ENCODE data around the gene ABCB11. TPM values are rescaled to one million over a fixed set of nuclear protein-coding genes. Genes with fewer than 3 reads are reported as not detected.

The ABCB11 gene
- total and polyA plus RNA-seq, 2 donors (not counting 3 experiments of a cell fraction or from before 2014, with no cell fraction given): 0.22 to 0.44 TPM

DNA sequence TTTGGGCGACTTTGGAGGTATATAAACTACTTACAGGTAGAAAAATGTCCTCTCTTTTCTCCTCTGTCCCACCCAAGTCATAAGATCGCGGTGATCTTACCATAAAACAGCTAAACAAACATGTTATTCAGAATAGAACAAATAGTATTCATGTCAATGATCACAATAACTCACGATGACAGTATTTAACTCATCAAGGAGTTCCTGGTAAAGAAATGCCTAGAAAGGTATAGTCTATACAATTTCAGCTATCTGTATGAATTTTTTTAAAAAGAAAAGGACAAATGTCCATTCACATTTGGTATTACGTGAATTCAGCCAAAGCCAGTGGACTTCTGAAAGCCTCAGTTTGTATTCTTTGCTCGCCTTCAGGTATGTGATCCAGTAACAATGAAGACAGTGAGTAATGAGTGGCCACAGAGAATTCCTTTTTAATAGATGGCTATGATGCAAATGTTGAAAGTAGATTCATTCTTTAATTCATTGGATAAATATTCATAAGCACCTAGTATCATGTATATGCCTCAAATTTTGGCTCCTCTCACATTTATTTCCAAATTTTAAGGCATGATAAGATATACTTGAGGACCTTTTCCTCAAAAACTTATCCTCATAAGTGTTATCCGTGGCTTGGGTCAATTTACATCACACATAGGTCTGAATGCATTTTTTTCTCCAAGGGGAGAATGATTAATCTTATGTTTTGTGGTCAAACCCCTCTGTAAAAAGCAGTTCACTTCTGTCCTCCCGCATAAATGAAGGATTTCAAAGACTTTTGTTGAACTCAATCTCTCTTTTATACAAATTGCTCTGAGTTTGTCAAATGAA is 20.3 kb downstream of the ABCB11 start:
- DNase-seq (ENCODE audit: low read depth, low spot score) (no peak), FAIRE-seq (no peak)
- H3K4me2 ChIP-seq (ENCODE audit: insufficient read depth, low read length): no peak overlapping the region
- no peaks in the 10 kb centered on the region for H3K9me3 ChIP-seq (replicated peaks; ENCODE audit: control insufficient read depth, insufficient read depth, low read length)
- no peaks in the 10 kb centered on the region for H3K36me3 ChIP-seq (ENCODE audit: control insufficient read depth in 2 of 2, extremely low read depth in 1 of 2, insufficient read depth in 2 of 2, low read length in 2 of 2)
- peaks cover 33% of the 10 kb centered on the region for H3K4me1 ChIP-seq (ENCODE audit: control insufficient read depth, extremely low read depth, insufficient read depth, low read length)
- no peak overlapping the region for H3K4me3 ChIP-seq (replicated peaks in 1 of 3; ENCODE audit: insufficient read depth in 1 of 3, low read depth in 1 of 3, low read length in 3 of 3)
- no peaks in the 10 kb centered on the region for H3K27me3 ChIP-seq (ENCODE audit: control insufficient read depth in 2 of 2, insufficient read depth in 2 of 2, low read length in 2 of 2)
- H3K9ac ChIP-seq (replicated peaks; ENCODE audit: extremely low read depth, insufficient read depth, low read length): no peak overlapping the region
- dilution Hi-C loops (cut with MboI; ENCODE audit: extremely low pct_ligation_motif_present, low sequenced_read_pairs) (no loop called here), intact Hi-C loops (cut with micrococcal nuclease) (no loop called here)
- no peaks in the 10 kb centered on the region for H4K20me1 ChIP-seq (replicated peaks; ENCODE audit: control insufficient read depth, extremely low read depth, insufficient read depth, low read length)
- no peaks in the 10 kb centered on the region for H3K79me2 ChIP-seq (ENCODE audit: control insufficient read depth, insufficient read depth, low read length)
- CTCF ChIA-PET: interaction anchor here (1.1 to 1.4 kb wide), 3 partner anchors 18 to 99 kb away, joined by 3 to 4 read pairs (median 3); no protein-coding TSS in a partner anchor
- POLR2A ChIA-PET: no interaction called here
- no TSS peak for BruUV-seq (replicated peaks)
- H3K9me1 ChIP-seq (replicated peaks; ENCODE audit: control insufficient read depth, extremely low read depth, insufficient read depth, low read length): no peaks in the 10 kb centered on the region
- H3K27ac ChIP-seq (ENCODE audit: insufficient read depth, low read depth, low read length): peak overlapping the region; percentile 88
- TF ChIP-seq POLR2AphosphoS5 (IDR thresholded peaks at IDR 0.05; ENCODE audit: insufficient read depth, low read depth, low read length): no peak
- TF ChIP-seq, protein P1, sequence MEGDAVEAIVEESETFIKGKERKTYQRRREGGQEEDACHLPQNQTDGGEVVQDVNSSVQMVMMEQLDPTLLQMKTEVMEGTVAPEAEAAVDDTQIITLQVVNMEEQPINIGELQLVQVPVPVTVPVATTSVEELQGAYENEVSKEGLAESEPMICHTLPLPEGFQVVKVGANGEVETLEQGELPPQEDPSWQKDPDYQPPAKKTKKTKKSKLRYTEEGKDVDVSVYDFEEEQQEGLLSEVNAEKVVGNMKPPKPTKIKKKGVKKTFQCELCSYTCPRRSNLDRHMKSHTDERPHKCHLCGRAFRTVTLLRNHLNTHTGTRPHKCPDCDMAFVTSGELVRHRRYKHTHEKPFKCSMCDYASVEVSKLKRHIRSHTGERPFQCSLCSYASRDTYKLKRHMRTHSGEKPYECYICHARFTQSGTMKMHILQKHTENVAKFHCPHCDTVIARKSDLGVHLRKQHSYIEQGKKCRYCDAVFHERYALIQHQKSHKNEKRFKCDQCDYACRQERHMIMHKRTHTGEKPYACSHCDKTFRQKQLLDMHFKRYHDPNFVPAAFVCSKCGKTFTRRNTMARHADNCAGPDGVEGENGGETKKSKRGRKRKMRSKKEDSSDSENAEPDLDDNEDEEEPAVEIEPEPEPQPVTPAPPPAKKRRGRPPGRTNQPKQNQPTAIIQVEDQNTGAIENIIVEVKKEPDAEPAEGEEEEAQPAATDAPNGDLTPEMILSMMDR (IDR thresholded peaks at IDR 0.05; ENCODE audit: extremely low read depth in 1 of 2, insufficient read depth in 1 of 2, low read depth in 1 of 2, low read length in 2 of 2): no peak
- TF ChIP-seq JUN (IDR thresholded peaks at IDR 0.05; ENCODE audit: borderline replicate concordance, insufficient read depth, insufficient read length, low read depth): no peak
- no peak for TF ChIP-seq MYC (IDR thresholded peaks at IDR 0.05; ENCODE audit: low read depth, low read length)
- H2AFZ ChIP-seq (ENCODE audit: low read depth, low read length): no peak overlapping the region

All from endothelial cell of umbilical vein (primary cell).